ENCODE measurements around the gene ACSF2. TPM values are rescaled to one million over a fixed set of nuclear protein-coding genes. Genes with fewer than 3 reads are reported as not detected.

The ACSF2 gene
- total RNA-seq, 1 donor from 2014 or later = 28.1 TPM

GRCh38 chr17:50457621-50458020 is 31.6 kb downstream of the ACSF2 start:
- no peak for DNase-seq (ENCODE audit: extremely low spot score, unreplicated experiment)
- Mint-ChIP-seq H3K9me3 (ENCODE audit: unreplicated experiment) (no peaks in the 10 kb centered on the region), H3K27me3 (ENCODE audit: unreplicated experiment) (no peaks in the 10 kb centered on the region), H3K4me3 (ENCODE audit: unreplicated experiment) (no peak overlapping the region), H3K36me3 (ENCODE audit: unreplicated experiment) (no peaks in the 10 kb centered on the region), H3K4me1 (ENCODE audit: unreplicated experiment) (no peaks in the 10 kb centered on the region), H3K27ac (ENCODE audit: unreplicated experiment) (no peak overlapping the region)
- no peak for TF ChIP-seq CTCF (IDR thresholded peaks at IDR 0.05)

GRCh38 chr17:50458270-50458669 is 32.3 kb downstream of the ACSF2 start:
- DNase-seq (ENCODE audit: extremely low spot score, unreplicated experiment) = no peak
- Mint-ChIP-seq H3K27ac (ENCODE audit: unreplicated experiment) (no peak overlapping the region), H3K27me3 (ENCODE audit: unreplicated experiment) (no peaks in the 10 kb centered on the region), H3K36me3 (ENCODE audit: unreplicated experiment) (no peaks in the 10 kb centered on the region), H3K4me3 (ENCODE audit: unreplicated experiment) (no peak overlapping the region), H3K4me1 (ENCODE audit: unreplicated experiment) (no peaks in the 10 kb centered on the region), H3K9me3 (ENCODE audit: unreplicated experiment) (no peaks in the 10 kb centered on the region)
- TF ChIP-seq CTCF (IDR thresholded peaks at IDR 0.05) = no peak

- H3K27me3 Mint-ChIP-seq (ENCODE audit: unreplicated experiment) = no peaks in the 10 kb centered on the region
- TF ChIP-seq CTCF (IDR thresholded peaks at IDR 0.05) = no peak
- no peaks in the 10 kb centered on the region for H3K4me1 Mint-ChIP-seq (ENCODE audit: unreplicated experiment)
- no peak for DNase-seq (ENCODE audit: extremely low spot score, unreplicated experiment)
- no peak overlapping the region for H3K4me3 Mint-ChIP-seq (ENCODE audit: unreplicated experiment)
- no peak overlapping the region for H3K27ac Mint-ChIP-seq (ENCODE audit: unreplicated experiment)
- no peaks in the 10 kb centered on the region for H3K9me3 Mint-ChIP-seq (ENCODE audit: unreplicated experiment)
- no peaks in the 10 kb centered on the region for H3K36me3 Mint-ChIP-seq (ENCODE audit: unreplicated experiment)
Measured at GRCh38 chr17:50458701-50459676, 33.0 kb downstream of the ACSF2 start.

GRCh38 chr17:50459756-50460155 is 33.7 kb downstream of the ACSF2 start:
- Mint-ChIP-seq H3K27me3 (ENCODE audit: unreplicated experiment) (no peaks in the 10 kb centered on the region), H3K9me3 (ENCODE audit: unreplicated experiment) (no peaks in the 10 kb centered on the region), H3K27ac (ENCODE audit: unreplicated experiment) (no peak overlapping the region), H3K36me3 (ENCODE audit: unreplicated experiment) (no peaks in the 10 kb centered on the region), H3K4me1 (ENCODE audit: unreplicated experiment) (no peaks in the 10 kb centered on the region), H3K4me3 (ENCODE audit: unreplicated experiment) (no peak overlapping the region)
- DNase-seq (ENCODE audit: extremely low spot score, unreplicated experiment) = no peak
- no peak for TF ChIP-seq CTCF (IDR thresholded peaks at IDR 0.05)

- no peaks in the 10 kb centered on the region for H3K9me3 Mint-ChIP-seq (ENCODE audit: unreplicated experiment)
- H3K36me3 Mint-ChIP-seq (ENCODE audit: unreplicated experiment) = no peaks in the 10 kb centered on the region
- H3K4me3 Mint-ChIP-seq (ENCODE audit: unreplicated experiment) = no peak overlapping the region
- H3K4me1 Mint-ChIP-seq (ENCODE audit: unreplicated experiment) = no peaks in the 10 kb centered on the region
- DNase-seq (ENCODE audit: extremely low spot score, unreplicated experiment) = no peak
- no peaks in the 10 kb centered on the region for H3K27me3 Mint-ChIP-seq (ENCODE audit: unreplicated experiment)
- no peak overlapping the region for H3K27ac Mint-ChIP-seq (ENCODE audit: unreplicated experiment)
- TF ChIP-seq CTCF (IDR thresholded peaks at IDR 0.05) = no peak
Measured at GRCh38 chr17:50460831-50461526, 35.0 kb downstream of the ACSF2 start.
